Activated CD8-positive, alpha-beta T cell treated with anti-CD3 and anti-CD28 coated beads, Interleukin-2, amount 10 ng/mL, durations not matched to agents 7 days and 5 days (primary cell): ENCODE results near the gene IQCM. TPM values are rescaled to one million over a fixed set of nuclear protein-coding genes. Genes with fewer than 3 reads are reported as not detected.
"Not testable (repeated sequence)": the region's sequence is repeated elsewhere in the genome, so short reads cannot be mapped to it uniquely, and the experiment has no call there.

Experiments
- ATAC-seq: fragments of 150-1000 bp; cut with Tn5 transposase; one replicate; pipeline ENCODE4 v1.10.0; 2021; ENCODE audit warnings: moderate library complexity
- CTCF ChIA-PET: fragments of 350-600 bp; sonication (Branson Sonifier 250); formaldehyde crosslinking; loops from one replicate; lab custom pipeline; 2021; ENCODE audit warnings: antibody characterized with exemption; lab: Charles Lee
- POLR2A ChIA-PET: fragments of 350-600 bp; sonication (Branson Sonifier 250); formaldehyde crosslinking; loops from one replicate; lab custom pipeline; 2021; ENCODE audit warnings: antibody characterized with exemption; lab: Charles Lee
- DNase-seq: peaks from one replicate; pipeline ENCODE4 v3.0.0-alpha.2; 2020
- H3K27ac Mint-ChIP-seq: one replicate; pipeline ENCODE4 v1.8.0; 2021; ENCODE audit warnings: mild to moderate bottlenecking, mixed read lengths
- H3K27me3 Mint-ChIP-seq: one replicate; pipeline ENCODE4 v1.8.0; 2021; ENCODE audit warnings: low read depth, mixed read lengths
- H3K36me3 Mint-ChIP-seq: one replicate; pipeline ENCODE4 v1.8.0; 2021; ENCODE audit warnings: low read depth, mixed read lengths
- H3K4me1 Mint-ChIP-seq: one replicate; pipeline ENCODE4 v1.8.0; 2021; ENCODE audit warnings: low read depth, mixed read lengths
- H3K4me3 Mint-ChIP-seq: one replicate; pipeline ENCODE4 v1.8.0; 2021; ENCODE audit warnings: mild to moderate bottlenecking, mixed read lengths
- H3K9me3 Mint-ChIP-seq: one replicate; pipeline ENCODE4 v1.8.0; 2022; ENCODE audit warnings: mixed read lengths; ENCODE audit not compliant: insufficient read depth
- total RNA-seq, 2 experiments: library from RNA; stranded (reverse); gene quantifications; one replicate each; pipeline ENCODE4 v1.2.3, GENCODE V29; 2021

The IQCM gene
- total RNA-seq, 2 experiments from 2014 or later = not detected

- DNase-seq (no peak), ATAC-seq (no peak)
- Mint-ChIP-seq H3K9me3 (no peaks in the 10 kb centered on the region), H3K4me3 (no peak overlapping the region), H3K4me1 (no peaks in the 10 kb centered on the region), H3K36me3 (no peaks in the 10 kb centered on the region), H3K27ac (no peak overlapping the region), H3K27me3 (no peaks in the 10 kb centered on the region)
- ChIA-PET POLR2A (no interaction called here), CTCF (no interaction called here)
Measured at GRCh38 chr4:149370785-149371420, 444.7 kb downstream of the IQCM start.

DNA sequence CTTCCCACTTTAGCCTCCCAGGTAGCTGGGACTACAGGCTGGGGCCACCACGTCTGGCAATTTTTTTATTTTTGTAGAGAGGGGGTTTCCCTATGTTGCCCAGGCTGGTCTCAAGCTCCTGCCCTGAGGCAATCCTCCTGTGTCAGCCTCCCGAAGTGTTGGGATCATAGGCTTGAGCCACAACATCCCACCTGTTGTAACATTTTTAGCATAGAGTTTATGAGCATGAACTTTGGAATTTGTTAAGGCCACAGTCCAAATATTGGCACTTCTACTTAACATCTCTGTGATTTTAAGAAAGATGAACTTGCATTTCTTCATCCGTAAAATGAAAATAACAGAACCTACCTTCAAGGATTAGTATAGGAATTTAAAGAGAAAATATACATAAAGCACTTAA is 445.6 kb downstream of the IQCM start:
- H3K36me3 Mint-ChIP-seq = no peaks in the 10 kb centered on the region
- ATAC-seq (no peak), DNase-seq (no peak)
- ChIA-PET POLR2A (no interaction called here), CTCF (no interaction called here)
- H3K27me3 Mint-ChIP-seq = no peaks in the 10 kb centered on the region
- H3K9me3 Mint-ChIP-seq = no peaks in the 10 kb centered on the region
- H3K4me1 Mint-ChIP-seq = no peaks in the 10 kb centered on the region
- H3K4me3 Mint-ChIP-seq = no peak overlapping the region
- no peak overlapping the region for H3K27ac Mint-ChIP-seq

DNA sequence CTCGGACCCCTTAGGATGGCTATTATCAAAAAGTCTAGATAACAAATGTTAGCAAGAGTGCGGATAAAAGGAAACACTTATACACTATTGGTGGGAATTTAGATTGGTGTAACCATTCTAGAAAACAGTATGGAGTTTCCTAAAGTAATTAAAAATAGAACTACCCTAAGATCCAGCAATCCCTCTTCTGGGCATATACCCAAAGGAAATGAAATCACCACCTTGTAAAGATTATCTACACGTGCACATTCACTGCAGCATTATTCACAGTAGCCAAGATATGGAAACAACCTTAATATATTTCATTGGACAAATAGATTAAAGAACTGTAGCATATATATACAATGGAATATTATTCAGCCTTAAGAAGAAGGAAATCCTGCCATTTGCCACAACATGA is 462.4 kb downstream of the IQCM start:
- Mint-ChIP-seq H3K27me3 (no peaks in the 10 kb centered on the region), H3K9me3 (peaks cover 11% of the 10 kb centered on the region), H3K27ac (no peak overlapping the region), H3K4me1 (no peaks in the 10 kb centered on the region), H3K36me3 (no peaks in the 10 kb centered on the region), H3K4me3 (no peak overlapping the region)
- CTCF ChIA-PET = no interaction called here
- POLR2A ChIA-PET = no interaction called here
- ATAC-seq (no peak), DNase-seq (no peak)

DNA sequence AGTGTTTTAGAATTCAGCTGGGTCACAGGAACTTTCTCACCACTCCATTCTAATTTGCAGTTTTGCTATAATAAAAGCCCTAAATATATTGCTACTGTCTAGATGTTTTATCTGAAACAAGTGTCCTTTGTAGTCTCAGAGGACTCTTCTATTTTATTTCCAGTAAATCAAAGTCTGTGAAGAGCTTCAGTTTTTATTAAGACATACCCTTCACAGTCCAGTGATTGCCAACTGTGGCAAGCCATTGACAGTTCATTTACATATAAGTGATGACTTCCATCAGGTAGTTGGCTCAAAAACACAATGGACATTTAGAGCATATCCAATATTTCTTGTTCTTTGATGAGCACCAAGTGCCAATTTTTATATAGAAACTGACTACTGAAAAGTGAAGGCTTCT is 466.1 kb downstream of the IQCM start:
- Mint-ChIP-seq H3K36me3 (no peaks in the 10 kb centered on the region), H3K9me3 (peaks cover 11% of the 10 kb centered on the region), H3K27ac (no peak overlapping the region), H3K27me3 (no peaks in the 10 kb centered on the region), H3K4me3 (no peak overlapping the region), H3K4me1 (no peaks in the 10 kb centered on the region)
- ChIA-PET POLR2A (no interaction called here), CTCF (no interaction called here)
- DNase-seq (no peak), ATAC-seq (no peak)

- Mint-ChIP-seq H3K4me3 (no peak overlapping the region), H3K36me3 (no peaks in the 10 kb centered on the region), H3K27ac (no peak overlapping the region), H3K9me3 (no peaks in the 10 kb centered on the region), H3K4me1 (no peaks in the 10 kb centered on the region), H3K27me3 (no peaks in the 10 kb centered on the region)
- DNase-seq = no peak
- CTCF ChIA-PET = no interaction called here
- POLR2A ChIA-PET = no interaction called here
- ATAC-seq = no peak
Measured at GRCh38 chr4:149347139-149347538, 468.5 kb downstream of the IQCM start.

DNA sequence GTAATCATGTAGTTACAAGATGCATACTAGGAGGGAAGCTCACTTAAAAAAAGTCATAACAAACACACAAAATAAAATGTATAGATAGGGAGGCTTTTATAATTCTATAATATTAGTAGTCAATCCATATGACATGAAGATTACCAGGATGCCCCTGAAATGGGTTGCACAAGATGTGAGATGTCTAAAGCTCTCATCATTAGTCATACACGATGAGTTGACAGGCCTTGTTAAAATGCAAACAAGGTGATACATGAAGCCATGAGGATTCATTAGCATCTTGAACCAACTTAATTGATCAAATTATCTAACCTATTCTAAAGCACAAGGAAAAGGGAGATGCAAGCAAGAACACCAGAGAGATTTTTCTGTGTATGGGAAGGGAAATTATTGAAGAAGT is 470.2 kb downstream of the IQCM start:
- no peak for ATAC-seq
- POLR2A ChIA-PET = no interaction called here
- Mint-ChIP-seq H3K27ac (no peak overlapping the region), H3K4me3 (no peak overlapping the region), H3K36me3 (no peaks in the 10 kb centered on the region), H3K9me3 (peaks cover 4% of the 10 kb centered on the region), H3K4me1 (no peaks in the 10 kb centered on the region), H3K27me3 (no peaks in the 10 kb centered on the region)
- no peak for DNase-seq
- CTCF ChIA-PET = no interaction called here

GRCh38 chr4:149344436-149344835 is 471.2 kb downstream of the IQCM start:
- ChIA-PET CTCF (no interaction called here), POLR2A (interaction anchor here (0.6 kb wide), 1 partner anchor 1358 kb away, joined by 3 read pairs; no protein-coding TSS in a partner anchor)
- Mint-ChIP-seq H3K27me3 (no peaks in the 10 kb centered on the region), H3K4me3 (no peak overlapping the region), H3K27ac (no peak overlapping the region), H3K4me1 (no peaks in the 10 kb centered on the region), H3K36me3 (no peaks in the 10 kb centered on the region), H3K9me3 (peaks cover 4% of the 10 kb centered on the region)
- ATAC-seq = no peak
- DNase-seq = no peak

DNA sequence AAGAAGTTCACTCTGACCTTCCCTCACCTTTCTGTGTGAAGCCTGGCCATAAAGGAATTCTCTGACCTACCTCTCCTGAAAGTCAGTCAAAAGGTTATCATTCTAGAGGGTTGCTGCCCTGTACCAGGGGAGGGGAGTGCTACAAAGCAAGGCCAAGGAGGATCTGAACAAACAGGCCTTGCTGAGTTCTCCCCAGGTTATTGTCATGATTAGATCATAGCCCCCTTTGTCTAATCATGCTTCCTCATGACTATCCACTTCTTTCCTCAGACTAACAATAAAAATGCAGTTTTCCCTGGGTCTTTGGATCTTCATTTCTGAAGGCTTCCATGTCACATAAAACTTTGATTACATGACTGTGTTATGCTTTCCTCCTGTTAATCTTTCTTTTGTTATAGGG is 472.0 kb downstream of the IQCM start:
- CTCF ChIA-PET = no interaction called here
- H3K4me1 Mint-ChIP-seq = no peaks in the 10 kb centered on the region
- no peaks in the 10 kb centered on the region for H3K36me3 Mint-ChIP-seq
- no peak for ATAC-seq
- H3K27me3 Mint-ChIP-seq = no peaks in the 10 kb centered on the region
- peaks cover 4% of the 10 kb centered on the region for H3K9me3 Mint-ChIP-seq
- POLR2A ChIA-PET = no interaction called here
- no peak for DNase-seq
- H3K27ac Mint-ChIP-seq = no peak overlapping the region
- no peak overlapping the region for H3K4me3 Mint-ChIP-seq

DNA sequence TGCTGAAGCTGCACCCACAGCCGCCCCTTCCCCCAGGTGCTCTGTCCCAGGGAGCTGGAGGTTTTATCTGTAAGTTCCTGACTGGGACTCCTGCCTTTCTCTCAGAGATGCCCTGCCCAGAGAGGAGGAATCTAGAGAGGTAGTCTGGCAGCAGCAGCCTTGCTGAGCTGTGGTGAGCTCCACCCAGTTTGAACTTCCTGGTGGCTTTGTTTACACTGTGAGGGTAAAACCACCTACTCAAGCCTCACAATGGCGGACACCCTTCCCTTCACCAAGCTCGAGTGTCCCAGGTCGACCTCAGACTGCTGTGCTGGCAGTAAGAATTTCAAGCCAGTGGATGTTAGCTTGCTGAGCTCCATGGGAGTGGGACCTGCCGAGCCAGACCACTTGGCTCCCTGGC is 474.5 kb downstream of the IQCM start:
- H3K9me3 Mint-ChIP-seq, H3K27ac Mint-ChIP-seq, CTCF ChIA-PET, DNase-seq, H3K4me1 Mint-ChIP-seq, POLR2A ChIA-PET, ATAC-seq, H3K4me3 Mint-ChIP-seq, H3K36me3 Mint-ChIP-seq, H3K27me3 Mint-ChIP-seq: not testable (repeated sequence)

- DNase-seq (no peak), ATAC-seq (no peak)
- ChIA-PET POLR2A (no interaction called here), CTCF (no interaction called here)
- H3K9me3 Mint-ChIP-seq = peaks cover under 1% of the 10 kb centered on the region
- no peaks in the 10 kb centered on the region for H3K27me3 Mint-ChIP-seq
- H3K4me3 Mint-ChIP-seq = no peak overlapping the region
- no peak overlapping the region for H3K27ac Mint-ChIP-seq
- H3K4me1 Mint-ChIP-seq = no peaks in the 10 kb centered on the region
- H3K36me3 Mint-ChIP-seq = no peaks in the 10 kb centered on the region
Measured at GRCh38 chr4:149328161-149328560, 487.5 kb downstream of the IQCM start.

GRCh38 chr4:149322203-149322602 is 493.4 kb downstream of the IQCM start:
- no peak for DNase-seq
- ATAC-seq = no peak
- POLR2A ChIA-PET = no interaction called here
- Mint-ChIP-seq H3K27ac (no peak overlapping the region), H3K9me3 (peaks cover 3% of the 10 kb centered on the region), H3K4me3 (no peak overlapping the region), H3K4me1 (no peaks in the 10 kb centered on the region), H3K36me3 (no peaks in the 10 kb centered on the region), H3K27me3 (no peaks in the 10 kb centered on the region)
- CTCF ChIA-PET = no interaction called here

DNA sequence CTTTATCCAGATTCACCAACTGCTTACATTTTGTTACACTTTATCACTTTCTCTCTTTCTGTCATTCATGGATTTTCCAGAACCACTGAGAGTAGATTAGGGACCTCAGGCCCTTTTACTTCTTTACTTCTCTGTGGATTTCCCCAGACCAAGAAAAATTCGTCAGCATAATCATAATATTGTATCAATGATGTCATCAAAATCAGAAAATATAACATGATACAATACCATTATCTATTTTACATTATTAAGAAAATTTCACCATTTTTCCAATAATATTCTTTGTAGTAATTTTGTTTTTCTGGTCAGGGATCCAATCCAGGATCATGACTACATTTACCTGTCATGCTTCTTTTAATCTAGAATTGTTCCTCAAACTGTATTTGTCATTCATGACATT is 494.2 kb downstream of the IQCM start:
- Mint-ChIP-seq H3K27me3 (no peaks in the 10 kb centered on the region), H3K4me3 (no peak overlapping the region), H3K36me3 (no peaks in the 10 kb centered on the region), H3K27ac (no peak overlapping the region), H3K9me3 (peaks cover 3% of the 10 kb centered on the region), H3K4me1 (no peaks in the 10 kb centered on the region)
- no peak for ATAC-seq
- ChIA-PET POLR2A (no interaction called here), CTCF (no interaction called here)
- no peak for DNase-seq

DNA sequence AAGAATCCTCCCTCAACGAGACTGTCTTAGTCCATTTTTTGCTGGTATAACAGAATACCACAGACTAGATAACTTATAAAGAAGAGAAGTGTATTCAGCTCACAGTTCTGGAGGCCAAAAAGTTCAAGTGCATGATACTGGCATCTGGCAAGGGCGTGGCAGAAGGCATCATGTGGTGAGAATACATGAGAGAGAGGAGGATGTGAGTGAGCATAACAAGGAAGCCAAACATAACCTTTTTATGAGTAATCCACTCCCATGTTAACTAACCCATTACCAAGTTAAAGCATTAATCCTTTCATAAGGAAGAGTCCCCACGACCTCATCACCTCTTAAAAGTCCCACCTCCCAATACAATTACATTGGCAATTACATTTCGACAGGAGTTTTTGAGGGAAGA is 504.6 kb downstream of the IQCM start:
- Mint-ChIP-seq H3K27ac (no peak overlapping the region), H3K36me3 (no peaks in the 10 kb centered on the region), H3K9me3 (peaks cover 6% of the 10 kb centered on the region), H3K4me1 (no peaks in the 10 kb centered on the region), H3K4me3 (no peak overlapping the region), H3K27me3 (no peaks in the 10 kb centered on the region)
- ATAC-seq = no peak
- ChIA-PET CTCF (no interaction called here), POLR2A (no interaction called here)
- DNase-seq = no peak
